ENCODE measurements around the gene RXRB. TPM values are rescaled to one million over a fixed set of nuclear protein-coding genes. Genes with fewer than 3 reads are reported as not detected.

Gene RXRB
- total and polyA plus RNA-seq, 7 donors = 15.6 to 33.2 (median 28.5) TPM

GRCh38 chr6:33212857-33213165 lies 12.3 kb upstream of the RXRB start:
- H3K27ac ChIP-seq = peak overlapping the region in 3 of 4 donors; percentile 41 to 63 (median 57)
- WGBS, 2 donors = 8 to 12% methylated on average over 6 of the region's 6 CpGs
- intact Hi-C loops (cut with DNase I) = no loop called here

GRCh38 chr6:33211666-33212422 lies 11.4 kb upstream of the RXRB start:
- intact Hi-C loops (cut with DNase I) = no loop called here
- no peak overlapping the region for H3K4me3 ChIP-seq
- 81 to 86% methylated on average over 18 of the region's 18 CpGs for WGBS, 2 donors
- no peaks in the 10 kb centered on the region for H3K9me3 ChIP-seq
- no peak overlapping the region for H3K27ac ChIP-seq
- H3K27me3 ChIP-seq = no peaks in the 10 kb centered on the region
- no peak for DNase-seq
- peaks cover 0 to 36% (median 30%) of the 10 kb centered on the region in 4 donors for H3K4me1 ChIP-seq
- H3K36me3 ChIP-seq = peaks cover 4 to 26% (median 6%) of the 10 kb centered on the region in 4 donors
- TF ChIP-seq EP300 (IDR thresholded peaks at IDR 0.05) (no peak), POLR2AphosphoS5 (IDR thresholded peaks at IDR 0.05) (no peak), POLR2A (IDR thresholded peaks at IDR 0.05) (no peak), CTCF (IDR thresholded peaks at IDR 0.05) (no peak)

More at GRCh38 chr6:33212857-33213165, 12.3 kb upstream of the RXRB start:
- Histone ChIP-seq H3K4me1 (peaks cover 0 to 27% (median 22%) of the 10 kb centered on the region in 4 donors), H3K36me3 (peaks cover 4 to 26% (median 6%) of the 10 kb centered on the region in 4 donors), H3K27me3 (no peaks in the 10 kb centered on the region), H3K4me3 (peak overlapping the region; percentile 22 to 55 (median 48)), H3K9me3 (no peaks in the 10 kb centered on the region)
- TF ChIP-seq POLR2AphosphoS5 (IDR thresholded peaks at IDR 0.05) (no peak), CTCF (IDR thresholded peaks at IDR 0.05) (no peak), EP300 (IDR thresholded peaks at IDR 0.05) (no peak), POLR2A (IDR thresholded peaks at IDR 0.05) (no peak)
- DNase-seq = no peak

GRCh38 chr6:33211136-33211535 lies 10.7 kb upstream of the RXRB start:
- Histone ChIP-seq H3K27me3 (no peaks in the 10 kb centered on the region), H3K4me1 (peaks cover 0 to 38% (median 30%) of the 10 kb centered on the region in 4 donors), H3K36me3 (peaks cover 4 to 26% (median 6%) of the 10 kb centered on the region in 4 donors), H3K9me3 (no peaks in the 10 kb centered on the region), H3K27ac (no peak overlapping the region), H3K4me3 (no peak overlapping the region)
- intact Hi-C loops (cut with DNase I) = no loop called here
- WGBS, 2 donors = 89 to 90% methylated on average over 17 of the region's 17 CpGs
- DNase-seq = no peak
- TF ChIP-seq POLR2AphosphoS5 (IDR thresholded peaks at IDR 0.05) = no peak
- TF ChIP-seq POLR2A (IDR thresholded peaks at IDR 0.05) = no peak
- TF ChIP-seq EP300 (IDR thresholded peaks at IDR 0.05) = no peak
- no peak for TF ChIP-seq CTCF (IDR thresholded peaks at IDR 0.05)

- TF ChIP-seq POLR2A (IDR thresholded peaks at IDR 0.05) (no peak), EP300 (IDR thresholded peaks at IDR 0.05) (no peak), POLR2AphosphoS5 (IDR thresholded peaks at IDR 0.05) (no peak), CTCF (IDR thresholded peaks at IDR 0.05) (no peak)
- Histone ChIP-seq H3K4me3 (no peak overlapping the region), H3K36me3 (peaks cover 4 to 26% (median 6%) of the 10 kb centered on the region in 4 donors), H3K27me3 (no peaks in the 10 kb centered on the region), H3K27ac (no peak overlapping the region), H3K9me3 (no peaks in the 10 kb centered on the region), H3K4me1 (peaks cover 0 to 44% (median 36%) of the 10 kb centered on the region in 4 donors)
- intact Hi-C loops (cut with DNase I) = loop anchor here (2.0 to 10.0 kb wide), 4 partner anchors 39 to 1015 kb away; partner anchors contain the start of genes GPSM3, PBX2, PSMB9 and SYNGAP1
- WGBS, 2 donors = 96 to 97% methylated on average over 10 of the region's 10 CpGs
- DNase-seq = no peak
These were observed 9.4 kb upstream of the RXRB start for GRCh38 chr6:33209856-33210255.

Measured in sigmoid colon (tissue), 7 donors.